Natural killer cell (primary cell): ENCODE data around the gene SIGLEC6. TPM values are rescaled to one million over a fixed set of nuclear protein-coding genes. Genes with fewer than 3 reads are reported as not detected.

Source experiments
- ATAC-seq, 3 donors: fragments of 150-1000 bp in 2 of 3; fragments of 200-7000 bp in 1 of 3; cut with Tn5 transposase; 1 replicate in 1 of 3; 2 replicates in 2 of 3; pipeline ENCODE4 v1.10.0; 2021; ENCODE audit warnings: mild to moderate bottlenecking in 2 of 3, moderate library complexity in 2 of 3
- DNase-seq, 2 donors: peaks; one replicate each; pipeline versions ENCODE4 v3.0.0 to v3.0.0-alpha.2; 2013 to 2021; ENCODE audit warnings: mixed read lengths in 1 of 2
- H3K27ac ChIP-seq: one replicate; pipeline ENCODE4 v1.5.1; 2013; ENCODE audit warnings: mild to moderate bottlenecking, low read length
- H3K27me3 ChIP-seq: one replicate; pipeline ENCODE4 v1.6.1; 2013; ENCODE audit warnings: low read length; ENCODE audit not compliant: control insufficient read depth, insufficient read depth
- H3K36me3 ChIP-seq: one replicate; pipeline ENCODE4 v1.6.1; 2013; ENCODE audit warnings: low read length; ENCODE audit not compliant: control insufficient read depth, insufficient read depth
- H3K4me1 ChIP-seq: one replicate; pipeline ENCODE4 v1.6.1; 2013; ENCODE audit warnings: low read length; ENCODE audit not compliant: control insufficient read depth, insufficient read depth
- H3K4me3 ChIP-seq: one replicate; pipeline ENCODE4 v1.5.1; 2013; ENCODE audit warnings: low read length
- H3K9me3 ChIP-seq: one replicate; pipeline ENCODE4 v1.6.1; 2013; ENCODE audit warnings: low read length; ENCODE audit not compliant: control insufficient read depth, insufficient read depth
- H3K27ac Mint-ChIP-seq, 2 donors: one replicate each; pipeline ENCODE4 v1.8.0; 2022; ENCODE audit warnings: mild to moderate bottlenecking in 2 of 2, mixed read lengths in 2 of 2, moderate library complexity in 1 of 2
- H3K27me3 Mint-ChIP-seq, 2 donors: one replicate each; pipeline ENCODE4 v1.8.0; 2022; ENCODE audit warnings: low read depth in 2 of 2, mixed read lengths in 2 of 2
- H3K36me3 Mint-ChIP-seq: one replicate; pipeline ENCODE4 v1.8.0; 2022; ENCODE audit warnings: mixed read lengths
- H3K4me1 Mint-ChIP-seq, 2 donors: one replicate each; pipeline ENCODE4 v1.8.0; 2022; ENCODE audit warnings: mixed read lengths in 2 of 2
- H3K4me3 Mint-ChIP-seq: one replicate; pipeline ENCODE4 v1.8.0; 2022; ENCODE audit warnings: mild to moderate bottlenecking, moderate library complexity, mixed read lengths
- H3K9me3 Mint-ChIP-seq, 2 donors: one replicate each; pipeline ENCODE4 v1.8.0; 2022; ENCODE audit warnings: mixed read lengths in 2 of 2
- CTCF ChIP-seq: fragments of 200-600 bp; IDR thresholded peaks from one replicate; pipeline ENCODE4 v1.8.0; 2022; ENCODE audit warnings: antibody characterized with exemption
- WGBS: methylation state at CpG from one replicate; pipeline ENCODE4 v1.1.7; 2013; ENCODE audit warnings: missing lambda C conversion rate; ENCODE audit not compliant: insufficient coverage; 5-methylcytosine and 5-hydroxymethylcytosine counted together
- intact Hi-C: fragments of 100-400 bp; cut with micrococcal nuclease; formaldehyde crosslinking; loops from one replicate; pipeline ENCODE4 v1.14.2; 2022
- total RNA-seq, 4 donors: library from RNA; stranded (reverse); fragments of 120-200 nt in 1 of 4; gene quantifications; one replicate each; pipeline versions ENCODE4 v1.2.3 to v1.2.4, GENCODE V29; 2013 to 2022

Gene SIGLEC6
- total RNA-seq, 3 donors from 2014 or later (not counting 1 experiment from before 2014, with no cell fraction given): 0.25 to 2.4 (median 0.59) TPM

DNA sequence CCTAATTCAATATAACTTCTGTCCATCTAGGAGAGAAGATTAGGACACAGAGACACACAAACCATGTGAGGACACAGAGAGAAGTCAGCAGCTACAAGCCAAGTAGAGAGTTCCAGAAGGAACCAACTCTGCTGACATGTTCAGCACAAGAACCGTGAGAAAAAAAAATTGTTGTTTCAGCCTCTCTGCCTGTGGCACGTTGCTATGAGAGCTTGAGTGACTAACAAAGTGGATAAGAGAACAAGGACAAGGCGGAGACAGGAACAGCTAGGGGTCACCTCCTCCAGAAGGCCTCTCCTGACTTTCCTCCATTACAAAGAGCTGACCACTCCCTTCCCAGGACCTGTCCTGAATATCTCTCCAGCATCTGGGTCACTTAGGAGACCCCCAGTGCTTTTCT lies 24.3 kb downstream of the SIGLEC6 start:
- H3K4me3 Mint-ChIP-seq: no peak overlapping the region
- Histone ChIP-seq H3K9me3 (no peaks in the 10 kb centered on the region), H3K27ac (no peak overlapping the region), H3K36me3 (no peaks in the 10 kb centered on the region), H3K4me1 (peaks cover 5% of the 10 kb centered on the region), H3K27me3 (no peaks in the 10 kb centered on the region), H3K4me3 (no peak overlapping the region)
- intact Hi-C loops: no loop called here
- no peak for TF ChIP-seq CTCF
- no peaks in the 10 kb centered on the region for H3K9me3 Mint-ChIP-seq
- DNase-seq (no peak), ATAC-seq (no peak)
- H3K36me3 Mint-ChIP-seq: no peaks in the 10 kb centered on the region
- peaks cover 0 to 4% of the 10 kb centered on the region in 2 donors for H3K4me1 Mint-ChIP-seq
- 77% methylated on average over 3 of the region's 3 CpGs for WGBS
- H3K27ac Mint-ChIP-seq: no peak overlapping the region
- peaks cover 2 to 6% of the 10 kb centered on the region in 2 donors for H3K27me3 Mint-ChIP-seq

DNA sequence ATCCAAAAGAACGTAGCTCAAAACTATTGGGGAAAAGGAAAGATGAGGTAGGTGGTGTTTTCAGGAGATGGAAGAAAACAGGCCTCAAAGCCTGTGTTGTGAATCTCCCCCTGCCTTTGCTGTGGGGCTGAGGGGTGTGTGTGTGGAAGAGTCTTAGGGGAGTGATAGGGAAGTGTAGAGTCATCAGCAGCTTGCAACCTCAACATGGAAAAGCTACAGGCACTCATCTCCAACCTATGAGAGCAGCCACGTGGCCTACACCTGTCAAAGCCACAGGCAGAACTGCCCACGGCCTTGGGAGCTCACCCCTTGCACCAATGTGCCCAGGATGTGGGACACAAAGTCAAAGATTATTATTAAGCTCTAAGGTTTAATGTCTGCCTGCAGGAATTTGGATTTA lies 25.6 kb downstream of the SIGLEC6 start:
- Mint-ChIP-seq H3K27ac (no peak overlapping the region), H3K4me3 (no peak overlapping the region), H3K4me1 (peaks cover 7 to 15% of the 10 kb centered on the region in 2 donors), H3K9me3 (no peaks in the 10 kb centered on the region), H3K27me3 (peaks cover 0 to 4% of the 10 kb centered on the region in 2 donors), H3K36me3 (no peaks in the 10 kb centered on the region)
- no peaks in the 10 kb centered on the region for H3K36me3 ChIP-seq
- H3K9me3 ChIP-seq: no peaks in the 10 kb centered on the region
- no peak overlapping the region for H3K4me3 ChIP-seq
- H3K27ac ChIP-seq: no peak overlapping the region
- DNase-seq (no peak), ATAC-seq (no peak)
- no peak for TF ChIP-seq CTCF
- no peaks in the 10 kb centered on the region for H3K27me3 ChIP-seq
- H3K4me1 ChIP-seq: peaks cover 17% of the 10 kb centered on the region
- WGBS: 64% methylated on average over 3 of the region's 3 CpGs
- intact Hi-C loops: no loop called here

- ATAC-seq (no peak), DNase-seq (no peak)
- peaks cover 0 to 2% of the 10 kb centered on the region in 2 donors for H3K27me3 Mint-ChIP-seq
- TF ChIP-seq CTCF: no peak
- Histone ChIP-seq H3K4me1 (peaks cover 17% of the 10 kb centered on the region), H3K27ac (no peak overlapping the region), H3K9me3 (no peaks in the 10 kb centered on the region), H3K27me3 (no peaks in the 10 kb centered on the region), H3K36me3 (no peaks in the 10 kb centered on the region), H3K4me3 (no peak overlapping the region)
- H3K4me1 Mint-ChIP-seq: peaks cover 7 to 15% of the 10 kb centered on the region in 2 donors
- H3K4me3 Mint-ChIP-seq: no peak overlapping the region
- H3K9me3 Mint-ChIP-seq: no peaks in the 10 kb centered on the region
- no peak overlapping the region for H3K27ac Mint-ChIP-seq
- intact Hi-C loops: no loop called here
- 60% methylated on average over 3 of the region's 3 CpGs for WGBS
- no peaks in the 10 kb centered on the region for H3K36me3 Mint-ChIP-seq
Observed at GRCh38 chr19:51503896-51504295, 27.6 kb downstream of the SIGLEC6 start.

- H3K4me1 Mint-ChIP-seq: peaks cover 7 to 15% of the 10 kb centered on the region in 2 donors
- no peaks in the 10 kb centered on the region for H3K36me3 Mint-ChIP-seq
- peaks cover 3 to 7% of the 10 kb centered on the region in 2 donors for H3K27me3 Mint-ChIP-seq
- H3K36me3 ChIP-seq: no peaks in the 10 kb centered on the region
- H3K9me3 ChIP-seq: no peaks in the 10 kb centered on the region
- 39% methylated on average over 5 of the region's 5 CpGs for WGBS
- no peak overlapping the region for H3K4me3 Mint-ChIP-seq
- intact Hi-C loops: no loop called here
- no peak overlapping the region for H3K27ac ChIP-seq
- DNase-seq (no peak), ATAC-seq (no peak)
- no peaks in the 10 kb centered on the region for H3K9me3 Mint-ChIP-seq
- no peaks in the 10 kb centered on the region for H3K27me3 ChIP-seq
- peaks cover 17% of the 10 kb centered on the region for H3K4me1 ChIP-seq
- H3K27ac Mint-ChIP-seq: no peak overlapping the region
- H3K4me3 ChIP-seq: no peak overlapping the region
- no peak for TF ChIP-seq CTCF
Observed at GRCh38 chr19:51503286-51503817, 28.1 kb downstream of the SIGLEC6 start.
